ENCODE results near the gene MICAL3.

MICAL3 gene

DNA sequence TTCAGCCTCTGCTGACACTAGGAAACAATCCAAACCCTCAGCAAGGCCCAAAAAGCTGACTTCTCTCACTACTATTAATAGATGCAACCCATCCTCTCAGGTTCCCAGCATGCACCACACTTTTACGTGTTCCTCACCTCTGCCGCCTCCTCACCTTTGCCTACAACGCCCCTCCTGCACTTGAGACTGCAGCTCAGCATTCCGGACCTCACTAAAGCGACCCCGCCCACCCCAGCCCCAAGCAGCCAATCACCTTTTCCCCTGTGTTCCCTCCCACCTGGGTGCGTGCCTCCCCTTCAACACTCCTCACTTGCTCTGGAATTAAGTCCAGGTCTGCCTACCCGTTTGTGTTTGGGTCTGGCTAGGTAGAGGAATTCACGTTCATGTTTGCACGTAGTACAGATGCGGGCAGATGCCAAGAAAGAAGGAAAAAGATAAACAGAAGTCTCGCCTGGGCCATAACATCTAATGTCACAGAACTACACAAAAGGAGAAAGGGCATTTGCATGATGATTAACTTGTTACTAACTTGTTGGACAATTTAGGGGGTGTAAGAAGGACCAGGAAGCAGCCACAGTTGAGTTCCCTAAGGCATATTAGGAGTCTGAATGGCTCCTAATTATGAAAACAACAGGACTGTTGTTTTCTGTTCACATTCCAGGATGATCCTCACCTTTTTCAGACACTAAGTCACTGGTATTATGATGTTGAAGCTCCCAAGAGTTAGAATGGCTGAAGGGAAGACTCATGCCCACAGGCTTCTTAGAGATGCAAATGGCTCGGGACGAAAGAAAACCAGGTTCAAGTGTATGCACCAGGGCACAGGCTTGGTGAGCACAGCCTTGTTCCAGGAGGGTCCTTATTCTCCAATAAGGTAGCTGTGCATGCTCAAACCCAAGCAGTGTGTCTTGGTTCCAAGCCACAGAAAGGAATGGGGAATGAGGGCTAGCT lies 102.2 kb downstream of the MICAL3 start:
- ATAC-seq: no peak
- TF ChIP-seq RARB (CRISPR knock-in tag; IDR thresholded peaks at IDR 0.05): no peak
- TF ChIP-seq, protein P1, sequence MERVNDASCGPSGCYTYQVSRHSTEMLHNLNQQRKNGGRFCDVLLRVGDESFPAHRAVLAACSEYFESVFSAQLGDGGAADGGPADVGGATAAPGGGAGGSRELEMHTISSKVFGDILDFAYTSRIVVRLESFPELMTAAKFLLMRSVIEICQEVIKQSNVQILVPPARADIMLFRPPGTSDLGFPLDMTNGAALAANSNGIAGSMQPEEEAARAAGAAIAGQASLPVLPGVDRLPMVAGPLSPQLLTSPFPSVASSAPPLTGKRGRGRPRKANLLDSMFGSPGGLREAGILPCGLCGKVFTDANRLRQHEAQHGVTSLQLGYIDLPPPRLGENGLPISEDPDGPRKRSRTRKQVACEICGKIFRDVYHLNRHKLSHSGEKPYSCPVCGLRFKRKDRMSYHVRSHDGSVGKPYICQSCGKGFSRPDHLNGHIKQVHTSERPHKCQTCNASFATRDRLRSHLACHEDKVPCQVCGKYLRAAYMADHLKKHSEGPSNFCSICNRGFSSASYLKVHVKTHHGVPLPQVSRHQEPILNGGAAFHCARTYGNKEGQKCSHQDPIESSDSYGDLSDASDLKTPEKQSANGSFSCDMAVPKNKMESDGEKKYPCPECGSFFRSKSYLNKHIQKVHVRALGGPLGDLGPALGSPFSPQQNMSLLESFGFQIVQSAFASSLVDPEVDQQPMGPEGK (CRISPR knock-in tag; IDR thresholded peaks at IDR 0.05; ENCODE audit: borderline replicate concordance): no peak
- TF ChIP-seq CSDC2 (CRISPR knock-in tag; IDR thresholded peaks at IDR 0.05): no peak
- TF ChIP-seq, protein P2, sequence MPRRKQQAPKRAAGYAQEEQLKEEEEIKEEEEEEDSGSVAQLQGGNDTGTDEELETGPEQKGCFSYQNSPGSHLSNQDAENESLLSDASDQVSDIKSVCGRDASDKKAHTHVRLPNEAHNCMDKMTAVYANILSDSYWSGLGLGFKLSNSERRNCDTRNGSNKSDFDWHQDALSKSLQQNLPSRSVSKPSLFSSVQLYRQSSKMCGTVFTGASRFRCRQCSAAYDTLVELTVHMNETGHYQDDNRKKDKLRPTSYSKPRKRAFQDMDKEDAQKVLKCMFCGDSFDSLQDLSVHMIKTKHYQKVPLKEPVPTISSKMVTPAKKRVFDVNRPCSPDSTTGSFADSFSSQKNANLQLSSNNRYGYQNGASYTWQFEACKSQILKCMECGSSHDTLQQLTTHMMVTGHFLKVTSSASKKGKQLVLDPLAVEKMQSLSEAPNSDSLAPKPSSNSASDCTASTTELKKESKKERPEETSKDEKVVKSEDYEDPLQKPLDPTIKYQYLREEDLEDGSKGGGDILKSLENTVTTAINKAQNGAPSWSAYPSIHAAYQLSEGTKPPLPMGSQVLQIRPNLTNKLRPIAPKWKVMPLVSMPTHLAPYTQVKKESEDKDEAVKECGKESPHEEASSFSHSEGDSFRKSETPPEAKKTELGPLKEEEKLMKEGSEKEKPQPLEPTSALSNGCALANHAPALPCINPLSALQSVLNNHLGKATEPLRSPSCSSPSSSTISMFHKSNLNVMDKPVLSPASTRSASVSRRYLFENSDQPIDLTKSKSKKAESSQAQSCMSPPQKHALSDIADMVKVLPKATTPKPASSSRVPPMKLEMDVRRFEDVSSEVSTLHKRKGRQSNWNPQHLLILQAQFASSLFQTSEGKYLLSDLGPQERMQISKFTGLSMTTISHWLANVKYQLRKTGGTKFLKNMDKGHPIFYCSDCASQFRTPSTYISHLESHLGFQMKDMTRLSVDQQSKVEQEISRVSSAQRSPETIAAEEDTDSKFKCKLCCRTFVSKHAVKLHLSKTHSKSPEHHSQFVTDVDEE (CRISPR knock-in tag; IDR thresholded peaks at IDR 0.05): no peak
- TF ChIP-seq BACH2 (CRISPR knock-in tag; IDR thresholded peaks at IDR 0.05; ENCODE audit: borderline replicate concordance): no peak
- no peak for TF ChIP-seq OSR1 (CRISPR knock-in tag; IDR thresholded peaks at IDR 0.05)
- TF ChIP-seq TOX (CRISPR knock-in tag; IDR thresholded peaks at IDR 0.05; ENCODE audit: borderline replicate concordance): no peak
- TF ChIP-seq ZNF8 (CRISPR knock-in tag; IDR thresholded peaks at IDR 0.05): no peak
- no peak for TF ChIP-seq ZNF565 (CRISPR knock-in tag; conservative IDR thresholded peaks at IDR 0.05; ENCODE audit: low read depth)
- TF ChIP-seq ISL1 (CRISPR knock-in tag; IDR thresholded peaks at IDR 0.05): no peak
- TF ChIP-seq, protein P3, sequence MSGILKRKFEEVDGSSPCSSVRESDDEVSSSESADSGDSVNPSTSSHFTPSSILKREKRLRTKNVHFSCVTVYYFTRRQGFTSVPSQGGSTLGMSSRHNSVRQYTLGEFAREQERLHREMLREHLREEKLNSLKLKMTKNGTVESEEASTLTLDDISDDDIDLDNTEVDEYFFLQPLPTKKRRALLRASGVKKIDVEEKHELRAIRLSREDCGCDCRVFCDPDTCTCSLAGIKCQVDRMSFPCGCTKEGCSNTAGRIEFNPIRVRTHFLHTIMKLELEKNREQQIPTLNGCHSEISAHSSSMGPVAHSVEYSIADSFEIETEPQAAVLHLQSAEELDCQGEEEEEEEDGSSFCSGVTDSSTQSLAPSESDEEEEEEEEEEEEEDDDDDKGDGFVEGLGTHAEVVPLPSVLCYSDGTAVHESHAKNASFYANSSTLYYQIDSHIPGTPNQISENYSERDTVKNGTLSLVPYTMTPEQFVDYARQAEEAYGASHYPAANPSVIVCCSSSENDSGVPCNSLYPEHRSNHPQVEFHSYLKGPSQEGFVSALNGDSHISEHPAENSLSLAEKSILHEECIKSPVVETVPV (CRISPR knock-in tag; IDR thresholded peaks at IDR 0.05): no peak

DNA sequence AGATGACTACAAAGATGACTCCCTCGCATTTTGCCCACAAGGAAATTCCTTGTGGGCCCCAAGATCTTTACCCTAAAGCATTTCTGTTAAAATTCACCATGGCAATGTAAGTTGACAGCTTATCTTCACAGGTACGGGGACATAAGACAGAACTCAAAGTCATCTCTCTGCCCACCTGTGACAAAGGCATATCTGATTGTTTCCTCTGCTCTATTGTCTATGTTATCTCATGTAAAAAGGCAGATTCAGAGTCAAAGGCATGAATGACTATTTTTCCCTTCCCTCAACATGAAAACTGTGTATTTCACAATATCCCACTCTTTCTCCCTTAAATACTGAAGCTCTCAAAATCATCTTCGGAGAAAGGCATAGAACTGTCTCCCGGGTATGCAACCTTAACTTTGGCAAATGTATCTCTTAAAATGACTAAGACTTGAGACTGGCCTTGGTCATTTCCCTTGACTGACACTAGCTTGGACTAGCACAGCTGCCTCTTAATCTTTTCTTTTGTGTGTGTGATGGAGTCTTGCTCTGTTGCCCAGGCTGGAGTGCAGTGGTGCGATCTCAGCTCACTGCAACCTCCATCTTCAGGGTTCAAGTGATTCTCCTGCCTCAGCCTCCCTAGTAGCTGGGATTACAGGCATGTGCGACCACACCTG lies 103.2 kb downstream of the MICAL3 start:
- no peak for ATAC-seq
- TF ChIP-seq ZFP30 (CRISPR knock-in tag; IDR thresholded peaks at IDR 0.05) (no peak), OSR1 (CRISPR knock-in tag; IDR thresholded peaks at IDR 0.05) (no peak), ZNF8 (CRISPR knock-in tag; IDR thresholded peaks at IDR 0.05) (no peak), CSDC2 (CRISPR knock-in tag; IDR thresholded peaks at IDR 0.05) (no peak), TOX (CRISPR knock-in tag; IDR thresholded peaks at IDR 0.05; ENCODE audit: borderline replicate concordance) (no peak), TCF4 (CRISPR knock-in tag; IDR thresholded peaks at IDR 0.05; ENCODE audit: borderline replicate concordance) (no peak), ZNF70 (CRISPR knock-in tag; IDR thresholded peaks at IDR 0.05) (no peak), ZNF565 (CRISPR knock-in tag; conservative IDR thresholded peaks at IDR 0.05; ENCODE audit: low read depth) (no peak), ZFP3 (CRISPR knock-in tag; IDR thresholded peaks at IDR 0.05) (no peak), ESRRG (CRISPR knock-in tag; IDR thresholded peaks at IDR 0.05) (no peak), ARNTL (CRISPR knock-in tag; IDR thresholded peaks at IDR 0.05; ENCODE audit: borderline replicate concordance, low read depth) (no peak), ISL1 (CRISPR knock-in tag; IDR thresholded peaks at IDR 0.05) (no peak), PPARA (CRISPR knock-in tag; IDR thresholded peaks at IDR 0.05; ENCODE audit: borderline replicate concordance) (no peak), ZC3H10 (CRISPR knock-in tag; IDR thresholded peaks at IDR 0.05) (no peak)
- TF ChIP-seq, protein P1 (CRISPR knock-in tag; IDR thresholded peaks at IDR 0.05; ENCODE audit: borderline replicate concordance): no peak
- TF ChIP-seq, protein P2 (CRISPR knock-in tag; IDR thresholded peaks at IDR 0.05): no peak
- TF ChIP-seq, protein P4, sequence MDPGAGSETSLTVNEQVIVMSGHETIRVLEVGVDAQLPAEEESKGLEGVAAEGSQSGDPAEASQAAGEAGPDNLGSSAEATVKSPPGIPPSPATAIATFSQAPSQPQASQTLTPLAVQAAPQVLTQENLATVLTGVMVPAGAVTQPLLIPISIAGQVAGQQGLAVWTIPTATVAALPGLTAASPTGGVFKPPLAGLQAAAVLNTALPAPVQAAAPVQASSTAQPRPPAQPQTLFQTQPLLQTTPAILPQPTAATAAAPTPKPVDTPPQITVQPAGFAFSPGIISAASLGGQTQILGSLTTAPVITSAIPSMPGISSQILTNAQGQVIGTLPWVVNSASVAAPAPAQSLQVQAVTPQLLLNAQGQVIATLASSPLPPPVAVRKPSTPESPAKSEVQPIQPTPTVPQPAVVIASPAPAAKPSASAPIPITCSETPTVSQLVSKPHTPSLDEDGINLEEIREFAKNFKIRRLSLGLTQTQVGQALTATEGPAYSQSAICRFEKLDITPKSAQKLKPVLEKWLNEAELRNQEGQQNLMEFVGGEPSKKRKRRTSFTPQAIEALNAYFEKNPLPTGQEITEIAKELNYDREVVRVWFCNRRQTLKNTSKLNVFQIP (CRISPR knock-in tag; IDR thresholded peaks at IDR 0.05; ENCODE audit: borderline replicate concordance, low read depth): no peak
- TF ChIP-seq, protein P5, sequence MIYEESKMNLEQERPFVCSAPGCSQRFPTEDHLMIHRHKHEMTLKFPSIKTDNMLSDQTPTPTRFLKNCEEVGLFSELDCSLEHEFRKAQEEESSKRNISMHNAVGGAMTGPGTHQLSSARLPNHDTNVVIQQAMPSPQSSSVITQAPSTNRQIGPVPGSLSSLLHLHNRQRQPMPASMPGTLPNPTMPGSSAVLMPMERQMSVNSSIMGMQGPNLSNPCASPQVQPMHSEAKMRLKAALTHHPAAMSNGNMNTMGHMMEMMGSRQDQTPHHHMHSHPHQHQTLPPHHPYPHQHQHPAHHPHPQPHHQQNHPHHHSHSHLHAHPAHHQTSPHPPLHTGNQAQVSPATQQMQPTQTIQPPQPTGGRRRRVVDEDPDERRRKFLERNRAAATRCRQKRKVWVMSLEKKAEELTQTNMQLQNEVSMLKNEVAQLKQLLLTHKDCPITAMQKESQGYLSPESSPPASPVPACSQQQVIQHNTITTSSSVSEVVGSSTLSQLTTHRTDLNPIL (CRISPR knock-in tag; IDR thresholded peaks at IDR 0.05; ENCODE audit: low read depth): no peak
